K562 (cell line): ENCODE measurements around the gene IGF2R. TPM values are rescaled to one million over a fixed set of nuclear protein-coding genes. Genes with fewer than 3 reads are reported as not detected.

ENCODE experiments used
- BHLHE40 ChIP-seq: IDR thresholded peaks from 2 replicates; pipeline ENCODE4 v1.6.1; 2011; ENCODE audit warnings: low read length, improper control_type of control experiment
- FIP1L1 ChIP-seq: fragments of 200-400 bp; formaldehyde crosslinking; IDR thresholded peaks from 2 replicates; pipeline ENCODE4 v1.6.1; 2018; ENCODE audit warnings: mild to moderate bottlenecking, low read depth, low read length; ENCODE audit not compliant: poor library complexity, severe bottlenecking
- FOS ChIP-seq: IDR thresholded peaks from 3 replicates; pipeline ENCODE4 v1.6.1; 2011; ENCODE audit not compliant: insufficient read length; ENCODE audit errors: extremely low read depth
- FOXJ3 ChIP-seq: sonication (generic); formaldehyde crosslinking; IDR thresholded peaks from 2 replicates; pipeline ENCODE4 v1.4.0; 2020; ENCODE audit warnings: mild to moderate bottlenecking, missing genetic modification reagents
- FOXP4 ChIP-seq: sonication (generic); formaldehyde crosslinking; IDR thresholded peaks from 2 replicates; pipeline ENCODE4 v1.8.0; 2022; ENCODE audit warnings: mild to moderate bottlenecking, missing genetic modification reagents, borderline replicate concordance
- KAT7 ChIP-seq: sonication (generic); formaldehyde crosslinking; IDR thresholded peaks from 2 replicates; pipeline ENCODE4 v1.8.0; 2022; ENCODE audit warnings: missing genetic modification reagents, mild to moderate bottlenecking, borderline replicate concordance
- POLR2A ChIP-seq: fragments of 450-650 bp; conservative IDR thresholded peaks from 2 replicates; pipeline ENCODE4 v1.6.1; 2016
- SMARCC2 ChIP-seq: fragments of 450-650 bp; IDR thresholded peaks from 2 replicates; pipeline ENCODE4 v1.6.1; 2017; ENCODE audit warnings: antibody characterized with exemption, moderate library complexity, mild to moderate bottlenecking, low read depth
- SNIP1 ChIP-seq: fragments of 450-650 bp; IDR thresholded peaks from 2 replicates; pipeline ENCODE4 v1.7.1; 2017; ENCODE audit warnings: low read depth, mild to moderate bottlenecking
- TAF15 ChIP-seq: fragments of 200-400 bp; formaldehyde crosslinking; IDR thresholded peaks from 2 replicates; pipeline ENCODE4 v1.6.1; 2017; ENCODE audit warnings: mild to moderate bottlenecking, low read depth, low read length, moderate library complexity
- TAF9B ChIP-seq: fragments of 450-650 bp; IDR thresholded peaks from 2 replicates; pipeline ENCODE4 v1.6.1; 2018; ENCODE audit warnings: mild to moderate bottlenecking; ENCODE audit not compliant: partially characterized antibody
- TSC22D4 ChIP-seq: fragments of 450-650 bp; IDR thresholded peaks from 2 replicates; pipeline ENCODE4 v1.6.1; 2016; ENCODE audit warnings: missing genetic modification characterization, missing biosample characterization, control low read depth
- ZC3H4 ChIP-seq: sonication (generic); formaldehyde crosslinking; IDR thresholded peaks from 2 replicates; pipeline ENCODE4 v1.9.0; 2021; ENCODE audit warnings: missing genetic modification reagents, borderline replicate concordance
- polyA plus RNA-seq, 8 experiments: library from polyadenylated mRNA; depleted of rRNA in 4 of 8; stranded (reverse) in 5 of 8; unstranded in 3 of 8; fragments of >200 nt; fragmentation: Nextera tagmentation in 2 of 8; fragmentation: Illumina TruSeq in 1 of 8; extraction: Ambion mirVana in 2 of 8; extraction: Trizol in 1 of 8; gene quantifications; 2 replicates each; pipeline versions ENCODE4 v1.2.1 to v1.2.3, GENCODE V29; 2011 to 2014; ENCODE audit warnings: inconsistent platforms in 1 of 8, missing spikeins in 1 of 8
- total RNA-seq, 7 experiments: library from RNA; depleted of rRNA in 6 of 7; stranded (reverse); fragments of >200 nt in 6 of 7; fragmentation: Illumina TruSeq in 2 of 7; extraction: Trizol in 2 of 7; gene quantifications; 2 replicates each; pipeline versions ENCODE4 v1.2.1 to v1.2.3, GENCODE V29; 2011 to 2021; ENCODE audit warnings: low replicate concordance in 1 of 7
- TF ChIP-seq, protein P1 (sequence below): fragments of 450-650 bp; IDR thresholded peaks from 2 replicates; pipeline ENCODE4 v1.6.1; 2016; ENCODE audit warnings: mild to moderate bottlenecking, moderate library complexity

The IGF2R gene
- total and polyA plus RNA-seq, 9 of the 15 experiments (the other 6 are each of a cell fraction or from before 2014, with no cell fraction given), result 3.5 to 92.3 (median 34.5) TPM

DNA sequence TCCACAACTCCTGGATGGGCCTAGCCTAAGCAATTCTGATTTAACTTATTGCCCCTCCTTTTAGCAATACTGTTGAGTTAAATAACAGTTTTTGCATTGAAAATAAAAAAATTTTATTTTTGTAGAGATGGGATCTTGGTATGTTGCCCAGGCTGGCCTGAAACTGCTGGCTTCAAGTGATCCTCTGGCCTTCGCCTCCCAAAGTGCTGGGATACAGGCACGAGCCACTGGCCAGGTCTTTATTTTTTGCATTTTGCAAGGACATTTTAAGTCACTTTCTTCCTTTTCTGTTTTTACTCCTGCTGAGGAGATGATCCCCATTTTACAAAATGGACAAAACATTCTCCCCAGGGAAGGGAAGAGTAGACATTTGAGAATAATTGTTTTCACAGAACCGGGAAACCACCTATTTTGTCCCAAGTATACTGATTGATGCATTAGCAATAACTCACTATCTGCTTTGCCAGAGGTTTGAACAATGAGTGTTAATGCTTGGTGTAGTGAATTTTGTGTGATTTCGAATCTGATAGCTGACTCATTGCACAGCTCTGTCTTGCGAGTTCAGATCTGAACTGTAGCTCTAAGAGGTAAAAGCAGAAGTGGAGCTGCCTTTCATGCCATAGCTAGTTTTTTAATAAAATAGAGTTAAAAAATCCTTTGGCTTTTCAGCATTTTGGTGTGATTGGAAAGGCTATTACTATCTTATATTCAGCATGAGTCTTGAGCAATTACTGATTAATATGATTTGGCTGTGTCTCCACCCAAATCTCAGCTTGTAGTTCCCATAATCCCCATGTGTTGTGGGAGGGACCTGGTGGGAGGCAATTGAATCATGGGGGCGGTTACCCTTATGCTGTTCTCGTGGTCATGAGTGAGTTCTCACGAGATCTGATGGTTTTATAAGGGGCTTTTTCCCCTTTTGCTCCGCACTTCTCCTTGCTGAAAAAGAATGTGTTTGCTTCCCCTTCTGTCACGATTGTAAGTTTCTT is 20.9 kb downstream of the IGF2R start (continued):
- TF ChIP-seq FOXP4 (CRISPR knock-in tag) (no peak), ZC3H4 (CRISPR knock-in tag) (no peak), FIP1L1 (no peak), SMARCC2 (peak; percentile 70; the same call in 1 of the 2 replicates), TAF9B (peak; percentile 2), FOS (peak; percentile 5), BHLHE40 (no peak), SNIP1 (0 out of 2 replicates have a peak, but pooled peaks have one; percentile 15), TSC22D4 (tag) (no peak), KAT7 (0 out of 2 replicates have a peak, but pooled peaks have one; percentile 58), TAF15 (no peak), FOXJ3 (no peak), POLR2A (no peak)
- TF ChIP-seq, protein P1, sequence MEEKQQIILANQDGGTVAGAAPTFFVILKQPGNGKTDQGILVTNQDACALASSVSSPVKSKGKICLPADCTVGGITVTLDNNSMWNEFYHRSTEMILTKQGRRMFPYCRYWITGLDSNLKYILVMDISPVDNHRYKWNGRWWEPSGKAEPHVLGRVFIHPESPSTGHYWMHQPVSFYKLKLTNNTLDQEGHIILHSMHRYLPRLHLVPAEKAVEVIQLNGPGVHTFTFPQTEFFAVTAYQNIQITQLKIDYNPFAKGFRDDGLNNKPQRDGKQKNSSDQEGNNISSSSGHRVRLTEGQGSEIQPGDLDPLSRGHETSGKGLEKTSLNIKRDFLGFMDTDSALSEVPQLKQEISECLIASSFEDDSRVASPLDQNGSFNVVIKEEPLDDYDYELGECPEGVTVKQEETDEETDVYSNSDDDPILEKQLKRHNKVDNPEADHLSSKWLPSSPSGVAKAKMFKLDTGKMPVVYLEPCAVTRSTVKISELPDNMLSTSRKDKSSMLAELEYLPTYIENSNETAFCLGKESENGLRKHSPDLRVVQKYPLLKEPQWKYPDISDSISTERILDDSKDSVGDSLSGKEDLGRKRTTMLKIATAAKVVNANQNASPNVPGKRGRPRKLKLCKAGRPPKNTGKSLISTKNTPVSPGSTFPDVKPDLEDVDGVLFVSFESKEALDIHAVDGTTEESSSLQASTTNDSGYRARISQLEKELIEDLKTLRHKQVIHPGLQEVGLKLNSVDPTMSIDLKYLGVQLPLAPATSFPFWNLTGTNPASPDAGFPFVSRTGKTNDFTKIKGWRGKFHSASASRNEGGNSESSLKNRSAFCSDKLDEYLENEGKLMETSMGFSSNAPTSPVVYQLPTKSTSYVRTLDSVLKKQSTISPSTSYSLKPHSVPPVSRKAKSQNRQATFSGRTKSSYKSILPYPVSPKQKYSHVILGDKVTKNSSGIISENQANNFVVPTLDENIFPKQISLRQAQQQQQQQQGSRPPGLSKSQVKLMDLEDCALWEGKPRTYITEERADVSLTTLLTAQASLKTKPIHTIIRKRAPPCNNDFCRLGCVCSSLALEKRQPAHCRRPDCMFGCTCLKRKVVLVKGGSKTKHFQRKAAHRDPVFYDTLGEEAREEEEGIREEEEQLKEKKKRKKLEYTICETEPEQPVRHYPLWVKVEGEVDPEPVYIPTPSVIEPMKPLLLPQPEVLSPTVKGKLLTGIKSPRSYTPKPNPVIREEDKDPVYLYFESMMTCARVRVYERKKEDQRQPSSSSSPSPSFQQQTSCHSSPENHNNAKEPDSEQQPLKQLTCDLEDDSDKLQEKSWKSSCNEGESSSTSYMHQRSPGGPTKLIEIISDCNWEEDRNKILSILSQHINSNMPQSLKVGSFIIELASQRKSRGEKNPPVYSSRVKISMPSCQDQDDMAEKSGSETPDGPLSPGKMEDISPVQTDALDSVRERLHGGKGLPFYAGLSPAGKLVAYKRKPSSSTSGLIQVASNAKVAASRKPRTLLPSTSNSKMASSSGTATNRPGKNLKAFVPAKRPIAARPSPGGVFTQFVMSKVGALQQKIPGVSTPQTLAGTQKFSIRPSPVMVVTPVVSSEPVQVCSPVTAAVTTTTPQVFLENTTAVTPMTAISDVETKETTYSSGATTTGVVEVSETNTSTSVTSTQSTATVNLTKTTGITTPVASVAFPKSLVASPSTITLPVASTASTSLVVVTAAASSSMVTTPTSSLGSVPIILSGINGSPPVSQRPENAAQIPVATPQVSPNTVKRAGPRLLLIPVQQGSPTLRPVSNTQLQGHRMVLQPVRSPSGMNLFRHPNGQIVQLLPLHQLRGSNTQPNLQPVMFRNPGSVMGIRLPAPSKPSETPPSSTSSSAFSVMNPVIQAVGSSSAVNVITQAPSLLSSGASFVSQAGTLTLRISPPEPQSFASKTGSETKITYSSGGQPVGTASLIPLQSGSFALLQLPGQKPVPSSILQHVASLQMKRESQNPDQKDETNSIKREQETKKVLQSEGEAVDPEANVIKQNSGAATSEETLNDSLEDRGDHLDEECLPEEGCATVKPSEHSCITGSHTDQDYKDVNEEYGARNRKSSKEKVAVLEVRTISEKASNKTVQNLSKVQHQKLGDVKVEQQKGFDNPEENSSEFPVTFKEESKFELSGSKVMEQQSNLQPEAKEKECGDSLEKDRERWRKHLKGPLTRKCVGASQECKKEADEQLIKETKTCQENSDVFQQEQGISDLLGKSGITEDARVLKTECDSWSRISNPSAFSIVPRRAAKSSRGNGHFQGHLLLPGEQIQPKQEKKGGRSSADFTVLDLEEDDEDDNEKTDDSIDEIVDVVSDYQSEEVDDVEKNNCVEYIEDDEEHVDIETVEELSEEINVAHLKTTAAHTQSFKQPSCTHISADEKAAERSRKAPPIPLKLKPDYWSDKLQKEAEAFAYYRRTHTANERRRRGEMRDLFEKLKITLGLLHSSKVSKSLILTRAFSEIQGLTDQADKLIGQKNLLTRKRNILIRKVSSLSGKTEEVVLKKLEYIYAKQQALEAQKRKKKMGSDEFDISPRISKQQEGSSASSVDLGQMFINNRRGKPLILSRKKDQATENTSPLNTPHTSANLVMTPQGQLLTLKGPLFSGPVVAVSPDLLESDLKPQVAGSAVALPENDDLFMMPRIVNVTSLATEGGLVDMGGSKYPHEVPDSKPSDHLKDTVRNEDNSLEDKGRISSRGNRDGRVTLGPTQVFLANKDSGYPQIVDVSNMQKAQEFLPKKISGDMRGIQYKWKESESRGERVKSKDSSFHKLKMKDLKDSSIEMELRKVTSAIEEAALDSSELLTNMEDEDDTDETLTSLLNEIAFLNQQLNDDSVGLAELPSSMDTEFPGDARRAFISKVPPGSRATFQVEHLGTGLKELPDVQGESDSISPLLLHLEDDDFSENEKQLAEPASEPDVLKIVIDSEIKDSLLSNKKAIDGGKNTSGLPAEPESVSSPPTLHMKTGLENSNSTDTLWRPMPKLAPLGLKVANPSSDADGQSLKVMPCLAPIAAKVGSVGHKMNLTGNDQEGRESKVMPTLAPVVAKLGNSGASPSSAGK, result no peak; the same call in 1 of the 2 replicates
